Left ventricle myocardium superior (tissue), 1 donor: ENCODE results near the gene FAM241A. TPM values are rescaled to one million over a fixed set of nuclear protein-coding genes. Genes with fewer than 3 reads are reported as not detected.
A peak's percentile ranks its signal among the peaks of the same experiment; 100 is the strongest.
"Not testable (repeated sequence)": the region's sequence is repeated elsewhere in the genome, so short reads cannot be mapped to it uniquely, and the experiment has no call there.

Source experiments
- ATAC-seq: fragments of 200-7000 bp; cut with Tn5 transposase; one replicate; pipeline ENCODE4 v1.9.1; 2020; ENCODE audit warnings: mild to moderate bottlenecking, moderate library complexity
- DNase-seq: peaks from one replicate; pipeline ENCODE4 v3.0.0-alpha.2; 2020
- intact Hi-C: fragments of 100-400 bp; cut with micrococcal nuclease; formaldehyde crosslinking; loops from one replicate; pipeline ENCODE4 v1.11.0; 2022
- total RNA-seq: library from RNA; stranded (reverse); fragmentation: NEBNext Ultra II Directional; extraction: Animal tissue kit (Norgen Biotek cat#: 25700); gene quantifications from one replicate; pipeline ENCODE4 v1.2.1, GENCODE V29; 2021
- donor health status: DM: no; HTN: yes; CAD: no; lungs with severe emphysema.

Gene FAM241A
- total RNA-seq, 1 donor from 2014 or later, result 11.3 TPM

- ATAC-seq (no peak), DNase-seq (no peak)
- intact Hi-C loops, result no loop called here
Observed at GRCh38 chr4:112128452-112128851, 16.8 kb upstream of the FAM241A start.

- intact Hi-C loops, result no loop called here
- ATAC-seq, result peak; percentile 72
Observed at GRCh38 chr4:112130906-112131305, 14.3 kb upstream of the FAM241A start.

DNA sequence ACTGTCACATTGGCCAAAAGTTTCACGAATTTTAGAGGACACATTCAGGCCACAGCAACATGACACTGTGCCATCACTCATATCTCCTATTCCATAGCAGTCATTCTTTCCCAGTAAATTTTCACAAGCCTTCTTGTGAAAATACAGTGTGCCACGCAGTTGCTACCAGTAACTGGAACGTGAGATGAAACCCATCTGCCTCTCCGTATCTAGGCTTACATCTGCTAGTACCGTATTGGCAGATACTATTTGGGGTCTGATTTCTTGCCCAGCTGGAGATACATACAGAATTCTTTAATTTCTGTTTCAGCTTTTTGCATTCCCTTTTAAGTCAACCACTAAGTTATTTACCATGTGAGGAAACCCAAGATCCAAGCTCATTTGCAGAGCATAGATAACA lies 8.7 kb upstream of the FAM241A start:
- intact Hi-C loops, result no loop called here
- ATAC-seq, result no peak
- DNase-seq, result no peak

More at GRCh38 chr4:112130906-112131305, 14.3 kb upstream of the FAM241A start:
- DNase-seq, result no peak

DNA sequence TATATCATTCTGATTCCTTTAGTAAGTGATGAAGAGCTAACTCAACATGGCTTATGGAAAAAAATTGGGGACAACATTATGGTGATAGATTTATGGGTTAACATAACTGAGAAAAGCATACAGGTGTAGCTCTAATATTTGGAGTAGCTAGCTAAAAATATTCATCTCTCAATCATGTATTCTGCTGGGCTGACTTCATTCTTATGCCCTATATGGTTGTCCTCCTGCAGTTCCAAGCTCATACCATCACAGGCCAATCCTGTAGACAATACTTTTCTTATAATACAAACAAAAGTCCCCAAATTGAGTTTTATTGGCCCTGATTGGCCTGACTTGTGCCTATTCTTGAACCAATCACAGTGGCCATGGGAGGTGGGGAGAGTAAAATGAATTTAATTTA lies 6.7 kb upstream of the FAM241A start:
- intact Hi-C loops, result no loop called here
- peak; percentile 17 for ATAC-seq
- DNase-seq, result no peak

GRCh38 chr4:112140536-112140935 lies 4.7 kb upstream of the FAM241A start:
- ATAC-seq, result peak; percentile 55
- intact Hi-C loops, result loop anchor here (10.0 kb wide), 1 partner anchor 94 kb away; the partner anchor contains the start of gene AP1AR

DNA sequence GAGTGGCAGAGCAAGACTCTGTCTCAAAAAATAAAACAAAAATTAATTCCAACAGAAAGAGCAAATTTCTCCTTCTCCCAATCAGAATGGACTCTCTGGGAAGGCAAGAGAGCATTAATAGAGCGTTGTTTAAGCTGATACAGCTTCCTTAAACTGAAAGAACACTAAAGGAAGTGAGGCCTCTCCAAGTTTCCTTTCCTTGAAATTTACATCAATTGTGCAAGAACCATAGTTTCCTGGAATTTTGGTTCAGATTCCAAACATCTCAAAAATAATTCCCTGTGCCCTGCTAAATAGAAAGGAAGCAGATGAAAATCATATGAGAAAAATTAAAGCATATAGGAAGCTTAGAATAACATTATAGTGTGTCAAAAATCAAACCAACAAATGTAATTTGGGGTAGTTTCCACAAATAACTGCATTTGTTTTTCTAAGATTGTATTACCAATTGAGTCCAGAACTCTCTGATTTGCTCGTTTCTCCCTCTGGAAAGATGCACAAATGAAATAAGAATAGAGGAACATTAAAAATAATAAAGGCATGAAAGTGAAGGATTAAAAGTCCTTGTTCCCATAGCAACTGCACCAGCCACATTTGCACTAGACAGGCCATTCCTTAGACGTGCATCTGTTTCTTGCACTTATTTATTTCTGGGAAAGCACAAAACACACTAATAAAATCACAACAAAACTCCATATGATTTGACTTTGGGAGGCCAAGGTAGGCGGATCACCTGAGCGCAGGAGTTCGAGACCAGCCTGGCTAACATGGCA lies 3.7 kb upstream of the FAM241A start:
- intact Hi-C loops, result loop anchor here (10.0 kb wide), 1 partner anchor 93 kb away; the partner anchor contains the start of gene AP1AR
- no peak for DNase-seq
- no peak for ATAC-seq

More at GRCh38 chr4:112140536-112140935, 4.7 kb upstream of the FAM241A start:
- DNase-seq, result no peak

GRCh38 chr4:112142182-112142581 lies 3.1 kb upstream of the FAM241A start:
- no peak for ATAC-seq
- no peak for DNase-seq
- intact Hi-C loops, result loop anchor here (10.0 kb wide), 1 partner anchor 93 kb away; the partner anchor contains the start of gene AP1AR

GRCh38 chr4:112143781-112144180 lies 1.5 kb upstream of the FAM241A start:
- DNase-seq (no peak), ATAC-seq (no peak)
- intact Hi-C loops, result loop anchor here (10.0 kb wide), 1 partner anchor 91 kb away; the partner anchor contains the start of gene AP1AR

GRCh38 chr4:112144546-112145325 lies 518 bp upstream of the FAM241A start:
- intact Hi-C loops, result loop anchor here (10.0 kb wide), 1 partner anchor 90 kb away; the partner anchor contains the start of gene AP1AR
- DNase-seq, result peak; percentile 49
- no peak for ATAC-seq

GRCh38 chr4:112145790-112146501 lies 692 bp downstream of the FAM241A start:
- intact Hi-C loops, result loop anchor here (10.0 kb wide), 1 partner anchor 89 kb away; the partner anchor contains the start of gene AP1AR
- DNase-seq, result peak; percentile 66
- peak; percentile 46 for ATAC-seq

GRCh38 chr4:112146502-112146813 lies 1.2 kb downstream of the FAM241A start:
- intact Hi-C loops, result loop anchor here (10.0 kb wide), 1 partner anchor 88 kb away; the partner anchor contains the start of gene AP1AR
- no peak for ATAC-seq
- no peak for DNase-seq

GRCh38 chr4:112147697-112148096 lies 2.4 kb downstream of the FAM241A start:
- ATAC-seq (no peak), DNase-seq (no peak)
- intact Hi-C loops, result loop anchor here (10.0 kb wide), 1 partner anchor 87 kb away; the partner anchor contains the start of gene AP1AR

- intact Hi-C loops, result no loop called here
- DNase-seq (no peak), ATAC-seq (no peak)
Observed at GRCh38 chr4:112150920-112151319, 5.7 kb downstream of the FAM241A start.

- ATAC-seq (no peak), DNase-seq (no peak)
- intact Hi-C loops, result no loop called here
Observed at GRCh38 chr4:112152521-112152920, 7.3 kb downstream of the FAM241A start.

DNA sequence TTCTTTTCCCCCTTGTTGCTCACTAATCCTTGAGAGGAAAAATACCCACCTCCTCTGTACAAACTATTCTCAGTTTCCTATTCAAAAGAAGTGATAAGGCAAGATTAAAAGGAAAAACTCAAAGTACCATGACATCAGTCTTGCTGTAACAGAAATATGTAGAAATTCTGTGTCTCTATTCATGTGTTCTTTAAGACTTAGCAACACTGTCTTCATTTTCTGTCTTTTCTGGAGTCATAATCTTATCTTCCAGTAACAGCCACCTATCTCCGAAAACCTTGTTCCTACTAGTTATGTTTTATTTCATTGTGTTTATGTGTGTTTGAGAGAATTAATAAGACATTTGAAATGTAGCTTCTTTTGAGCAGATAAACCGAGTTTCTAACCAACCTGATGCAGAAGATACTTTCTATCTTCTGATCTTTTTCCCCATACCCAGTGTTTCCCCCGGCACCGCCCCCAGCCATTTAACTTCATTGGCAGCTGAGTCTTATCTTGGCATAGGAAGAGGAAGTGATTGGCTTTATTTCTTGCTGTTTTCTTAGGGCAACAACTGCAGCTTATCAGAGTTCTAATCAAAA lies 8.0 kb downstream of the FAM241A start:
- ATAC-seq (no peak), DNase-seq (no peak)
- intact Hi-C loops, result no loop called here

DNA sequence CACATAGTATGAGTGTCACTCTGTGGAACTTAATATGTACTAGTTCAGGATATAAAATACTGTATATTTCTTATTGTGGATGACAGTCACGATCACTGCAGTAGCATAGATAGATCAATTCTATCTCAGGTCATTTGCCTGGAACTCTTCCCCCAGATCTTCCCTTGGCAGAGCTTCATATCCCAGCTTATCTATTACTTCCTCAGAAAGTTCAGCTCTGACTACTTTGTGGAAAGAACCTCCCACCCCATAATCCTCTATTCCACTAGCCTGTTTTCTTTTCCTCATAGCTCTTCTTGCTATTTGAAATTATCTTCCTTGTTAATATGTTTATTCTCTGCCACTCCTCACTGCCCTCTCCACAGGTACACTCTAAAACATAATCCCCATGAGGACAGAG lies 10.9 kb downstream of the FAM241A start:
- no peak for DNase-seq
- intact Hi-C loops, result no loop called here
- no peak for ATAC-seq

GRCh38 chr4:112156553-112156952 lies 11.3 kb downstream of the FAM241A start:
- no peak for ATAC-seq
- intact Hi-C loops, result no loop called here

DNA sequence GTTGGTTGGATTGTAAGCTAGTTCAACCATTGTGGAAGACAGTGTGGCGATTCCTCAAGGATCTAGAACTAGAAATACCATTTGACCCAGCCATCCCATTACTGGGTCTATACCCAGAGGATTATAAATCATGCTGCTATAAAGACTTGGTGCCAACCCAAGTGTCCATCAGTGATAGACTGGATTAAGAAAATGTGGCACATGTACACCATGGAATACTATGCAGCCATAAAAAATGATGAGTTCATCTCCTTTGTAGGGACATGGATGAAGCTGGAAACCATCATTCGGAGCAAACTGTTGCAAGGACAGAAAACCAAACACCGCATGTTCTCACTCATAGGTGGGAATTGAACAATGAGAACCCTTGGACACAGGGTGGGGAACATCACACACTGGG lies 18.5 kb downstream of the FAM241A start:
- ATAC-seq, intact Hi-C loops, DNase-seq: not testable (repeated sequence)

More at GRCh38 chr4:112156553-112156952, 11.3 kb downstream of the FAM241A start:
- DNase-seq, result no peak

DNA sequence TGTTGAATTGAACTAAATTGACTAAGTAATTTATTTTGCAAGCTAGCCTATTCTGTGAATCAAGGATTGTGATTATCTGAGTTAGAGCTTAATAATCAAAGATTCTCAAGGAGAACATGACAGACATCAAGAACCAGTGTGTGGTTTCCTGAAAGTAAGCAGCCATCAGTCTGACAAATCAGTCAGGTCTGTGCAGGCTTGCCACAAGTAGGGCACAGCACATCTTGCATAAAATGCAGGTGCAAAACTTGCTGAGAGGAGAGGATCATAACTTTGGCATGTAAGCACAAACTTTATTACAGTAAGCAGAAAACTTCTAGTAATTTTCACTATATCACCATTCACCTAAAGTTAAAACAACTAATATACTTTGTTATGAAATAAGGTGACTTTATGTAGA lies 22.5 kb downstream of the FAM241A start:
- DNase-seq (no peak), ATAC-seq (no peak)
- intact Hi-C loops, result no loop called here
